OCI-LY3 (cell line): ENCODE data around the gene KIZ.
"Not testable (repeated sequence)": the region's sequence is repeated elsewhere in the genome, so short reads cannot be mapped to it uniquely, and the experiment has no call there.

Experiments
- H2AFZ ChIP-seq: fragments of 200-600, 300-600 bp; shearing (Covaris generic); 2 replicates; pipeline ENCODE4 v1.6.0; 2014; ENCODE audit warnings: antibody characterized with exemption, low read depth, low read length
- H3K27ac ChIP-seq: fragments of 200-600, 300-600 bp; sonication (generic); 2 replicates; pipeline ENCODE4 v1.5.1; 2014; ENCODE audit warnings: mild to moderate bottlenecking, low read length, moderate library complexity, mixed read lengths
- H3K27me3 ChIP-seq: fragments of 200-600, 300-600 bp; sonication (generic); 2 replicates; pipeline ENCODE4 v1.6.1; 2014; ENCODE audit warnings: low read depth, low read length, mixed read lengths
- H3K36me3 ChIP-seq: fragments of 200-600, 300-600 bp; sonication (generic); replicated peaks from 2 replicates; pipeline ENCODE3; 2014; ENCODE audit warnings: low read depth, low read length, mixed read lengths
- H3K4me1 ChIP-seq: fragments of 300-600, 200-600 bp; sonication (generic); 2 replicates; pipeline ENCODE4 v1.6.1; 2014; ENCODE audit warnings: low read length, mixed read lengths
- H3K4me2 ChIP-seq: fragments of 200-600, 300-600 bp; sonication (generic); 2 replicates; pipeline ENCODE4 v1.6.1; 2014; ENCODE audit warnings: low read length, mixed read lengths
- H3K4me3 ChIP-seq: fragments of 300-600, 200-600 bp; sonication (generic); 2 replicates; pipeline ENCODE4 v1.5.1; 2014; ENCODE audit warnings: antibody characterized with exemption, mild to moderate bottlenecking, low read length, moderate library complexity
- H3K79me2 ChIP-seq: fragments of 300-600, 200-600 bp; shearing (Covaris generic); 2 replicates; pipeline ENCODE4 v1.6.1; 2014; ENCODE audit warnings: mild to moderate bottlenecking, low read length, mixed read lengths
- H3K9ac ChIP-seq: fragments of 300-600, 200-600 bp; shearing (Covaris generic); 2 replicates; pipeline ENCODE4 v1.6.0; 2014; ENCODE audit warnings: mild to moderate bottlenecking, low read length, moderate library complexity
- H3K9me3 ChIP-seq: fragments of 200-600, 300-600 bp; shearing (Covaris generic); 2 replicates; pipeline ENCODE4 v1.6.1; 2014; ENCODE audit warnings: low read length, mixed read lengths; ENCODE audit not compliant: insufficient read depth
- H4K20me1 ChIP-seq: fragments of 200-600, 300-600 bp; sonication (generic); 2 replicates; pipeline ENCODE4 v1.6.1; 2016; ENCODE audit warnings: low read length, mixed read lengths; ENCODE audit not compliant: insufficient read depth
- EZH2phosphoT487 ChIP-seq: fragments of 200-600 bp; shearing (Covaris generic); IDR thresholded peaks from 2 replicates; pipeline ENCODE4 v1.6.1; 2018; ENCODE audit warnings: antibody characterized with exemption, mixed run types, low read depth
- TF ChIP-seq, protein P1 (sequence below): fragments of 200-600, 300-600 bp; sonication (generic); IDR thresholded peaks from 2 replicates; pipeline ENCODE4 v1.5.1; 2014; ENCODE audit warnings: antibody characterized with exemption, low read length, low read depth

KIZ gene

DNA sequence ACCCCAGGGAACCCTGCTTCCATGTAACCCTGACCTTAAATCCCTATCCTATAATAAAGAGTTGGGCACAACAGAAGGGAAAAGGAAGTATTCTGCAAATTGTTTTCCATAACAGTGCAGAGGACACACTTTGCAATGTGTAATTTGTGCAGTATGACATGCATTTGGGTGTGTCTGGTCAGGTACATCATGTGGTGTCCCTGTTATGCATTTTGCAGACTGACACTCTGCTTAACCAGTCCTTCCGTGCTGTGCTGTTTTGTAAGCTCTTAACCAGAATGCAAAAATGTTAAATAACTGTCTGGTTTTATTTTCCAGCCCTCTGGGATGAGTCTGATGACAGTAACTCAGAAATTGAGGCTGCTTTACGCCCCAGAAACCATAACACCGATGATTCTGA lies 120.3 kb downstream of the KIZ start:
- H4K20me1 ChIP-seq: no peaks in the 10 kb centered on the region
- H3K4me3 ChIP-seq: no peak overlapping the region
- no peak overlapping the region for H2AFZ ChIP-seq
- no peak overlapping the region for H3K4me2 ChIP-seq
- H3K79me2 ChIP-seq: no peaks in the 10 kb centered on the region
- no peaks in the 10 kb centered on the region for H3K4me1 ChIP-seq
- TF ChIP-seq, protein P1, sequence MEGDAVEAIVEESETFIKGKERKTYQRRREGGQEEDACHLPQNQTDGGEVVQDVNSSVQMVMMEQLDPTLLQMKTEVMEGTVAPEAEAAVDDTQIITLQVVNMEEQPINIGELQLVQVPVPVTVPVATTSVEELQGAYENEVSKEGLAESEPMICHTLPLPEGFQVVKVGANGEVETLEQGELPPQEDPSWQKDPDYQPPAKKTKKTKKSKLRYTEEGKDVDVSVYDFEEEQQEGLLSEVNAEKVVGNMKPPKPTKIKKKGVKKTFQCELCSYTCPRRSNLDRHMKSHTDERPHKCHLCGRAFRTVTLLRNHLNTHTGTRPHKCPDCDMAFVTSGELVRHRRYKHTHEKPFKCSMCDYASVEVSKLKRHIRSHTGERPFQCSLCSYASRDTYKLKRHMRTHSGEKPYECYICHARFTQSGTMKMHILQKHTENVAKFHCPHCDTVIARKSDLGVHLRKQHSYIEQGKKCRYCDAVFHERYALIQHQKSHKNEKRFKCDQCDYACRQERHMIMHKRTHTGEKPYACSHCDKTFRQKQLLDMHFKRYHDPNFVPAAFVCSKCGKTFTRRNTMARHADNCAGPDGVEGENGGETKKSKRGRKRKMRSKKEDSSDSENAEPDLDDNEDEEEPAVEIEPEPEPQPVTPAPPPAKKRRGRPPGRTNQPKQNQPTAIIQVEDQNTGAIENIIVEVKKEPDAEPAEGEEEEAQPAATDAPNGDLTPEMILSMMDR: no peak
- no peak for TF ChIP-seq EZH2phosphoT487
- no peak overlapping the region for H3K9ac ChIP-seq
- no peak overlapping the region for H3K27ac ChIP-seq
- no peaks in the 10 kb centered on the region for H3K9me3 ChIP-seq
- no peaks in the 10 kb centered on the region for H3K36me3 ChIP-seq
- no peaks in the 10 kb centered on the region for H3K27me3 ChIP-seq

DNA sequence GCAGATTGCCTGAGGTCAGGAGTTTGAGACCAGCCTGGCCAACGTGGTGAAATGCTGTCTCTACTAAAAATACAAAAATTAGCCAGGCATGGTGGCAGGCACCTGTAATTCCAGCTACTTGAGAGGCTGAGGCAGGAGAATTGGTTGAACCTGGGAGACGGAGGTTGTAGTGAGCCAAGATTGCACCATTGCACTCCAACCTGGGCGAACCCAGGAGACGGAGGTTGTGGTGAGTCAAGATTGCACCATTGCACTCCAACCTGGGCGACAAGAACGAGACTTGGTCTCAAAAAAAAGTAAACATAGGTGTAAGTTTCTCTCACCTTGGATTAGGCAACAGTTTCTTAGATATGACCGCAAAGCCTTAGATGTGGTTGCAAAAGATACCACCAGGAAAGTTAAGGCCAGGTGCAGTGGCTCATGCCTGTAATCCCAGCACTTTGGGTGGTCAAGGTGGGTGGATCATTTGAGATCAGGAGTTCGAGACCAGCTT lies 121.8 kb downstream of the KIZ start:
- H3K4me2 ChIP-seq, H3K79me2 ChIP-seq, H3K36me3 ChIP-seq, H3K27me3 ChIP-seq, H3K4me3 ChIP-seq, H2AFZ ChIP-seq, H4K20me1 ChIP-seq, H3K4me1 ChIP-seq, H3K27ac ChIP-seq, H3K9ac ChIP-seq, H3K9me3 ChIP-seq: not testable (repeated sequence)

DNA sequence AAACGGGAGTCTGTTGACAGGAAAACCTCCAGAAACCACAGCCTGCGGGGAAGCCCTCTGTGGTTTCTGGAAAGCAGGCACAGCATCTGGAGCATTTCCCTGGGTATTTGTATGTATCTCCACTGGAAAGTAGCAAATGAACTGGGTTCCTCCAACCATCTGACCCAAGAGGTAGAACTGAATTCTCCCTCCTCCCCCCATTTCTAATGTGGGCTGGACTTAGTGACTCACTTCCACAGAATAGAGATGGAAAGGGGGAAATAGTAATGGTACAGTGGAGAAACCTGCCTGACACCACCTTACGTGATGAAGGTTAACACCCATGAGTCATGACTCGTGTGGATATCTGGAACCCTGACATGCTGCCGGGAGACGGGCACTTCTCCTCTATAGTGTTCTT lies 125.4 kb downstream of the KIZ start:
- H3K4me2 ChIP-seq: no peak overlapping the region
- no peaks in the 10 kb centered on the region for H3K4me1 ChIP-seq
- H3K27me3 ChIP-seq: no peaks in the 10 kb centered on the region
- H3K9me3 ChIP-seq: no peaks in the 10 kb centered on the region
- no peaks in the 10 kb centered on the region for H3K79me2 ChIP-seq
- no peaks in the 10 kb centered on the region for H4K20me1 ChIP-seq
- TF ChIP-seq, protein P1: no peak
- TF ChIP-seq EZH2phosphoT487: no peak
- no peaks in the 10 kb centered on the region for H3K36me3 ChIP-seq
- H2AFZ ChIP-seq: no peak overlapping the region
- no peak overlapping the region for H3K4me3 ChIP-seq
- no peak overlapping the region for H3K9ac ChIP-seq
- H3K27ac ChIP-seq: no peak overlapping the region

DNA sequence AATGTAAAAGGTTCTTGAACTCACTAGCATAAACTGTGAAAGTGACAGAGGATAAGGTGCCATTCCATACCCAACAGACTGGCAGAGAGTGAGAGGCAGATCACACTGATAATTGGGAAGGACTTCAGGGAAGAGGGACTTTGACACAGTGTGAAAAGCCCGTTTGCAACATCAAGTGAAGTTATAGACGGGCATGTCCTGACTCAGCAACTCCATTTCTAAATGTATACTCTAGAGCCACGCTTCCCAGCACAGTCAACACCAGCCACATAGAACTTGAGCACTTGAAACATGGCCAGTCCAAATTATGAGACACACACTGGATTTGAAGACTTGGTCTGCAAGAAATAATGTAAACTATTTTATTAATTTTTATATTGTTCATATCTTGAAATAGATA lies 131.3 kb downstream of the KIZ start:
- no peaks in the 10 kb centered on the region for H3K27me3 ChIP-seq
- no peak overlapping the region for H2AFZ ChIP-seq
- H3K9me3 ChIP-seq: no peaks in the 10 kb centered on the region
- no peaks in the 10 kb centered on the region for H3K36me3 ChIP-seq
- no peak overlapping the region for H3K4me2 ChIP-seq
- no peak overlapping the region for H3K27ac ChIP-seq
- no peak for TF ChIP-seq EZH2phosphoT487
- TF ChIP-seq, protein P1: no peak
- H3K9ac ChIP-seq: no peak overlapping the region
- no peak overlapping the region for H3K4me3 ChIP-seq
- H3K79me2 ChIP-seq: no peaks in the 10 kb centered on the region
- no peaks in the 10 kb centered on the region for H3K4me1 ChIP-seq
- H4K20me1 ChIP-seq: no peaks in the 10 kb centered on the region

DNA sequence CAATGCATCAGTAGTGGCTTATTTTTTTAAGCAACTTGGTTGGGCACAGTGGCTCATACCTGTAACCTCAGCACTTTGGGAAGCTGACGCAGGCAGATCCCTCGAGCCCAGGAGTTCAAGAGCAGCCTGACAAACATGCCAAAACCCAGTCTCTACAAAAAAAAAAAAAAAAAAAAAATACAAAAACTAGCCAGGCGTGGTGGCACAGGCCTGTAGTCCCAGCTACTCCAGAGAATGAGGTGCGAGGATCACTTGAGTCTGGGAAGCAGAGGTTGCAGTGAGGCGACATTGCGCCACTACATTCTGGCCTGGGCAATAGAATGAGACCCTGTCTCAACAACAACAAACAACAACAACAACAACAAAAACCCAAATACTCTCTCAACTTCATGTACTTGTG lies 132.5 kb downstream of the KIZ start:
- Histone ChIP-seq H3K79me2 (no peaks in the 10 kb centered on the region), H3K27ac (no peak overlapping the region), H3K27me3 (no peaks in the 10 kb centered on the region), H3K4me3 (no peak overlapping the region), H3K4me2 (no peak overlapping the region), H3K4me1 (no peaks in the 10 kb centered on the region), H3K9ac (no peak overlapping the region), H4K20me1 (no peaks in the 10 kb centered on the region), H3K36me3 (no peaks in the 10 kb centered on the region), H2AFZ (no peak overlapping the region), H3K9me3 (no peaks in the 10 kb centered on the region)
- TF ChIP-seq EZH2phosphoT487: no peak
- TF ChIP-seq, protein P1: no peak
